ENCODE results near the gene EXT2. TPM values are rescaled to one million over a fixed set of nuclear protein-coding genes. Genes with fewer than 3 reads are reported as not detected.

The EXT2 gene
- total RNA-seq, 1 experiment from 2014 or later, result 42.9 TPM

- Histone ChIP-seq H3K4me2 (ENCODE audit: insufficient read depth, insufficient read length, low read length) (no peak overlapping the region), H4K8ac (replicated peaks; ENCODE audit: insufficient read length, low read depth, low read length) (no peak overlapping the region), H2AFZ (ENCODE audit: low read length) (no peak overlapping the region), H3K79me1 (ENCODE audit: insufficient read depth, low read depth, low read length, poor library complexity, severe bottlenecking) (no peaks in the 10 kb centered on the region), H3T11ph (ENCODE audit: low read length) (no peak overlapping the region), H3K18ac (ENCODE audit: insufficient read length, low read depth, low read length) (no peak overlapping the region), H4K20me1 (ENCODE audit: control insufficient read depth, insufficient read depth, insufficient read length) (no peaks in the 10 kb centered on the region), H2AK5ac (ENCODE audit: insufficient read length, low read length) (no peak overlapping the region), H3K9ac (ENCODE audit: extremely low read depth, insufficient read length, low read length) (no peak overlapping the region), H4K5ac (ENCODE audit: insufficient read length, low read depth, low read length) (no peak overlapping the region), H3K23ac (ENCODE audit: insufficient read length, low read depth, low read length) (no peak overlapping the region), H3K9me3 (ENCODE audit: control insufficient read depth, low read depth, low read length) (no peaks in the 10 kb centered on the region), H2BK120ac (ENCODE audit: low read depth, low read length, poor library complexity, severe bottlenecking) (no peak overlapping the region), H2BK12ac (ENCODE audit: insufficient read length, low read depth, low read length) (no peak overlapping the region), H3K4me1 (ENCODE audit: insufficient read depth, low read length) (no peaks in the 10 kb centered on the region), H3K79me2 (ENCODE audit: insufficient read depth, low read length) (no peaks in the 10 kb centered on the region), H2BK15ac (ENCODE audit: low read depth, low read length) (no peak overlapping the region), H3K56ac (ENCODE audit: insufficient read length, low read depth, low read length) (no peak overlapping the region), H3K14ac (ENCODE audit: insufficient read depth, low read length) (no peak overlapping the region), H2BK5ac (ENCODE audit: insufficient read length, low read length) (no peak overlapping the region), H3K4ac (ENCODE audit: low read depth, low read length) (no peak overlapping the region), H4K91ac (ENCODE audit: insufficient read length, low read depth, low read length) (no peak overlapping the region), H2BK20ac (ENCODE audit: low read depth, low read length, poor library complexity, severe bottlenecking) (no peak overlapping the region), H3K27ac (ENCODE audit: insufficient read length, low read depth, low read length) (no peak overlapping the region), H3K27me3 (ENCODE audit: insufficient read depth, low read length) (no peaks in the 10 kb centered on the region), H3K23me2 (ENCODE audit: insufficient read length, low read depth, low read length, poor library complexity, severe bottlenecking) (no peaks in the 10 kb centered on the region)
- Mint-ChIP-seq H3K4me3 (no peak overlapping the region), H3K4me1 (no peaks in the 10 kb centered on the region), H3K27ac (no peak overlapping the region), H3K9me3 (no peaks in the 10 kb centered on the region), H3K36me3 (ENCODE audit: insufficient read depth in 1 of 3, low read depth in 3 of 3) (peaks cover 2 to 49% (median 20%) of the 10 kb centered on the region in 3 experiments; a peak in 5 of 7 replicates), H3K27me3 (ENCODE audit: low read depth) (no peaks in the 10 kb centered on the region)
- no peak for DNase-seq
- WGBS (ENCODE audit: extremely low coverage, insufficient read length, low lambda C conversion rate), result no CpG with 5 or more reads among the region's 8 CpGs
- TF ChIP-seq, protein P1, sequence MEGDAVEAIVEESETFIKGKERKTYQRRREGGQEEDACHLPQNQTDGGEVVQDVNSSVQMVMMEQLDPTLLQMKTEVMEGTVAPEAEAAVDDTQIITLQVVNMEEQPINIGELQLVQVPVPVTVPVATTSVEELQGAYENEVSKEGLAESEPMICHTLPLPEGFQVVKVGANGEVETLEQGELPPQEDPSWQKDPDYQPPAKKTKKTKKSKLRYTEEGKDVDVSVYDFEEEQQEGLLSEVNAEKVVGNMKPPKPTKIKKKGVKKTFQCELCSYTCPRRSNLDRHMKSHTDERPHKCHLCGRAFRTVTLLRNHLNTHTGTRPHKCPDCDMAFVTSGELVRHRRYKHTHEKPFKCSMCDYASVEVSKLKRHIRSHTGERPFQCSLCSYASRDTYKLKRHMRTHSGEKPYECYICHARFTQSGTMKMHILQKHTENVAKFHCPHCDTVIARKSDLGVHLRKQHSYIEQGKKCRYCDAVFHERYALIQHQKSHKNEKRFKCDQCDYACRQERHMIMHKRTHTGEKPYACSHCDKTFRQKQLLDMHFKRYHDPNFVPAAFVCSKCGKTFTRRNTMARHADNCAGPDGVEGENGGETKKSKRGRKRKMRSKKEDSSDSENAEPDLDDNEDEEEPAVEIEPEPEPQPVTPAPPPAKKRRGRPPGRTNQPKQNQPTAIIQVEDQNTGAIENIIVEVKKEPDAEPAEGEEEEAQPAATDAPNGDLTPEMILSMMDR (conservative IDR thresholded peaks at IDR 0.05), result no peak
Observed at GRCh38 chr11:44127130-44127529, 31.7 kb downstream of the EXT2 start.
